Transverse colon (tissue), 4 donors: ENCODE measurements around the gene KCNN3.

Experiments used
- POLR2A ChIP-seq: fragments of 450-650 bp; IDR thresholded peaks from one replicate; pipeline ENCODE4 v1.6.1; 2016; ENCODE audit warnings: antibody characterized with exemption, mild to moderate bottlenecking, moderate library complexity
- POLR2AphosphoS5 ChIP-seq, 3 donors: sonication (generic); formaldehyde crosslinking; IDR thresholded peaks; one replicate each; pipeline ENCODE4 v1.6.1; 2016; ENCODE audit warnings: antibody characterized with exemption in 3 of 3
- TF ChIP-seq, protein P1 (sequence below), 5 experiments: fragments of 200-600 bp in 3 of 5; fragments of 450-650 bp in 2 of 5; sonication (generic) in 3 of 5; IDR thresholded peaks; 1 replicate in 2 of 5; 2 replicates in 3 of 5; pipeline ENCODE4 v1.5.1; 2016 to 2017; ENCODE audit warnings: antibody characterized with exemption in 5 of 5, inconsistent platforms in 3 of 5, mild to moderate bottlenecking in 2 of 5, moderate library complexity in 1 of 5

GRCh38 chr1:154713005-154713404 is 157.1 kb downstream of the KCNN3 start:
- TF ChIP-seq POLR2AphosphoS5 (IDR thresholded peaks at IDR 0.05) (no peak), POLR2A (no peak)
- TF ChIP-seq, protein P1, sequence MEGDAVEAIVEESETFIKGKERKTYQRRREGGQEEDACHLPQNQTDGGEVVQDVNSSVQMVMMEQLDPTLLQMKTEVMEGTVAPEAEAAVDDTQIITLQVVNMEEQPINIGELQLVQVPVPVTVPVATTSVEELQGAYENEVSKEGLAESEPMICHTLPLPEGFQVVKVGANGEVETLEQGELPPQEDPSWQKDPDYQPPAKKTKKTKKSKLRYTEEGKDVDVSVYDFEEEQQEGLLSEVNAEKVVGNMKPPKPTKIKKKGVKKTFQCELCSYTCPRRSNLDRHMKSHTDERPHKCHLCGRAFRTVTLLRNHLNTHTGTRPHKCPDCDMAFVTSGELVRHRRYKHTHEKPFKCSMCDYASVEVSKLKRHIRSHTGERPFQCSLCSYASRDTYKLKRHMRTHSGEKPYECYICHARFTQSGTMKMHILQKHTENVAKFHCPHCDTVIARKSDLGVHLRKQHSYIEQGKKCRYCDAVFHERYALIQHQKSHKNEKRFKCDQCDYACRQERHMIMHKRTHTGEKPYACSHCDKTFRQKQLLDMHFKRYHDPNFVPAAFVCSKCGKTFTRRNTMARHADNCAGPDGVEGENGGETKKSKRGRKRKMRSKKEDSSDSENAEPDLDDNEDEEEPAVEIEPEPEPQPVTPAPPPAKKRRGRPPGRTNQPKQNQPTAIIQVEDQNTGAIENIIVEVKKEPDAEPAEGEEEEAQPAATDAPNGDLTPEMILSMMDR (IDR thresholded peaks at IDR 0.05): no peak
